ENCODE data around the gene SPACA4.

- TF ChIP-seq CTCF (conservative IDR thresholded peaks at IDR 0.05; ENCODE audit: low read length) = no peak
- TF ChIP-seq EZH2phosphoT487 (IDR thresholded peaks at IDR 0.05; ENCODE audit: borderline replicate concordance) = no peak
Observed at GRCh38 chr19:48561412-48561811, 45.1 kb upstream of the SPACA4 start.
